Measurements from ENCODE around the gene GRM1.

GRM1 gene

DNA sequence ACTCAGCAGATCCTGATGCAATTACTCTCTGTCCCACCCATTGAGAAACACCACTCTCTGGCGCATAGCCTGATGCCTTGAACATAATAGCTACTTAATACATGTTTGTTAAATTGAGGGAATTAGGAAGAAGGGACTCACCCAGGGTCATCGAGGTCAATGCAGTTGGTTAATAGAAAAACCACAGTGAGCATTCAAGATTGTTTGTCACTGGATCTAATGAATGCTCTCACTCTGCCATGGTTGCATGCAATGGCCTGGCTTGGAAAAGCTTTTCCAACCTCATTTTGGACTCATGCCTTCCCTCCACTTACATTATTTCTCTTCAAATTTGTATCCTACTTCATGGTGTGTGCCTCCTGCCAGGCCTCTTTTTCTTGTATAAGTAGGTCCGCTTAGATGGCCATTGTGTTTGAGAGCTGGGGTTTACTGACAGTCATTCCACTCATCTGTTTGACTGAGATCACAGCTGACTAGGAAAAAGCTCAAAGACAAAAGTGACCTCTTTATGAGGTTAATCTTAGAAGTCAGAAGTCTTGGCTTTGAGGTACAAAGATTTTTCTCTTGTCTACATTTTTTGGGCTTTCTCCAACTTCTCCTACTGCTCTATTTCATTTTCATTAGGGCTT is 360.0 kb downstream of the GRM1 start:
- Histone ChIP-seq H3K36me3 (ENCODE audit: control insufficient read depth in 2 of 2, insufficient read depth in 1 of 2, low read length in 2 of 2) (no peaks in the 10 kb centered on the region), H3K4me1 (ENCODE audit: control insufficient read depth, insufficient read depth, low read length) (no peaks in the 10 kb centered on the region), H3K9me3 (ENCODE audit: control insufficient read depth, insufficient read depth, low read depth, low read length) (no peaks in the 10 kb centered on the region), H3K27ac (ENCODE audit: extremely low read depth, low read depth, low read length) (no peak overlapping the region), H3K4me3 (ENCODE audit: low read depth, low read length) (no peak overlapping the region)
- ChIA-PET POLR2A (no interaction called here), CTCF (interaction anchor here (0.6 to 1.1 kb wide), 2 partner anchors 111 to 1258 kb away, joined by 3 read pairs; no protein-coding TSS in a partner anchor)
- TF ChIP-seq ZSCAN23 (tag by site-specific recombination; IDR thresholded peaks at IDR 0.05) (no peak), GLIS1 (tag by site-specific recombination; IDR thresholded peaks at IDR 0.05) (no peak), ZNF626 (tag by site-specific recombination; IDR thresholded peaks at IDR 0.05) (no peak), ZNF398 (tag by site-specific recombination; IDR thresholded peaks at IDR 0.05) (no peak), MZF1 (tag by site-specific recombination; IDR thresholded peaks at IDR 0.05; ENCODE audit: borderline replicate concordance) (no peak), ZNF530 (tag by site-specific recombination; IDR thresholded peaks at IDR 0.05; ENCODE audit: low read depth) (no peak), KLF7 (tag by site-specific recombination; IDR thresholded peaks at IDR 0.05; ENCODE audit: borderline replicate concordance) (no peak), PRDM6 (tag by site-specific recombination; IDR thresholded peaks at IDR 0.05) (no peak), ZNF354C (tag by site-specific recombination; IDR thresholded peaks at IDR 0.05; ENCODE audit: borderline replicate concordance, low read depth) (no peak)
- TF ChIP-seq, protein P1, sequence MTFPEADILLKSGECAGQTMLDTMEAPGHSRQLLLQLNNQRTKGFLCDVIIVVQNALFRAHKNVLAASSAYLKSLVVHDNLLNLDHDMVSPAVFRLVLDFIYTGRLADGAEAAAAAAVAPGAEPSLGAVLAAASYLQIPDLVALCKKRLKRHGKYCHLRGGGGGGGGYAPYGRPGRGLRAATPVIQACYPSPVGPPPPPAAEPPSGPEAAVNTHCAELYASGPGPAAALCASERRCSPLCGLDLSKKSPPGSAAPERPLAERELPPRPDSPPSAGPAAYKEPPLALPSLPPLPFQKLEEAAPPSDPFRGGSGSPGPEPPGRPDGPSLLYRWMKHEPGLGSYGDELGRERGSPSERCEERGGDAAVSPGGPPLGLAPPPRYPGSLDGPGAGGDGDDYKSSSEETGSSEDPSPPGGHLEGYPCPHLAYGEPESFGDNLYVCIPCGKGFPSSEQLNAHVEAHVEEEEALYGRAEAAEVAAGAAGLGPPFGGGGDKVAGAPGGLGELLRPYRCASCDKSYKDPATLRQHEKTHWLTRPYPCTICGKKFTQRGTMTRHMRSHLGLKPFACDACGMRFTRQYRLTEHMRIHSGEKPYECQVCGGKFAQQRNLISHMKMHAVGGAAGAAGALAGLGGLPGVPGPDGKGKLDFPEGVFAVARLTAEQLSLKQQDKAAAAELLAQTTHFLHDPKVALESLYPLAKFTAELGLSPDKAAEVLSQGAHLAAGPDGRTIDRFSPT (tag by site-specific recombination; IDR thresholded peaks at IDR 0.05): no peak
- TF ChIP-seq, protein P2, sequence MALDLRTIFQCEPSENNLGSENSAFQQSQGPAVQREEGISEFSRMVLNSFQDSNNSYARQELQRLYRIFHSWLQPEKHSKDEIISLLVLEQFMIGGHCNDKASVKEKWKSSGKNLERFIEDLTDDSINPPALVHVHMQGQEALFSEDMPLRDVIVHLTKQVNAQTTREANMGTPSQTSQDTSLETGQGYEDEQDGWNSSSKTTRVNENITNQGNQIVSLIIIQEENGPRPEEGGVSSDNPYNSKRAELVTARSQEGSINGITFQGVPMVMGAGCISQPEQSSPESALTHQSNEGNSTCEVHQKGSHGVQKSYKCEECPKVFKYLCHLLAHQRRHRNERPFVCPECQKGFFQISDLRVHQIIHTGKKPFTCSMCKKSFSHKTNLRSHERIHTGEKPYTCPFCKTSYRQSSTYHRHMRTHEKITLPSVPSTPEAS (tag by site-specific recombination; IDR thresholded peaks at IDR 0.05): no peak

GRCh38 chr6:146389740-146390139 is 360.9 kb downstream of the GRM1 start:
- H3K36me3 ChIP-seq (ENCODE audit: control insufficient read depth in 2 of 2, insufficient read depth in 1 of 2, low read length in 2 of 2): no peaks in the 10 kb centered on the region
- POLR2A ChIA-PET: no interaction called here
- CTCF ChIA-PET: interaction anchor here (1.1 kb wide), 1 partner anchor 110 kb away, joined by 3 read pairs; no protein-coding TSS in a partner anchor
- no peaks in the 10 kb centered on the region for H3K9me3 ChIP-seq (ENCODE audit: control insufficient read depth, insufficient read depth, low read depth, low read length)
- H3K4me3 ChIP-seq (ENCODE audit: low read depth, low read length): no peak overlapping the region
- TF ChIP-seq ZNF175 (tag by site-specific recombination; IDR thresholded peaks at IDR 0.05) (no peak), ZNF416 (tag by site-specific recombination; IDR thresholded peaks at IDR 0.05) (no peak), ZNF548 (tag by site-specific recombination; IDR thresholded peaks at IDR 0.05) (no peak), ZNF76 (tag by site-specific recombination; IDR thresholded peaks at IDR 0.05; ENCODE audit: borderline replicate concordance, low read depth) (no peak), ZNF626 (tag by site-specific recombination; IDR thresholded peaks at IDR 0.05) (no peak)
- no peaks in the 10 kb centered on the region for H3K4me1 ChIP-seq (ENCODE audit: control insufficient read depth, insufficient read depth, low read length)
- no peak overlapping the region for H3K27ac ChIP-seq (ENCODE audit: extremely low read depth, low read depth, low read length)

Data from HEK293 (cell line).